K562 (cell line): ENCODE results near the gene ZNF516. TPM values are rescaled to one million over a fixed set of nuclear protein-coding genes. Genes with fewer than 3 reads are reported as not detected.

Experiments used
- ATAC-seq: fragments of 200-7000 bp; cut with Tn5 transposase; 3 replicates; pipeline ENCODE4 v1.9.1; 2020; ENCODE audit warnings: moderate library complexity
- BruUV-seq: library from RNA; stranded (reverse); fragments of 400-500 nt; replicated peaks from 2 replicates; lab custom pipeline; 2021; lab: Mats Ljungman, UMichigan
- CTCF ChIA-PET: fragments of 300-600 bp; formaldehyde crosslinking; extraction: SDS; loops from one replicate; lab custom pipeline; 2021; ENCODE audit warnings: low intra/inter-chr PET ratio; lab: Yijun Ruan, JAX
- POLR2A ChIA-PET: fragments of 300-600, 350-650 bp; sonication (Branson Sonifier 250); formaldehyde crosslinking; extraction: SDS; loops from one replicate; lab custom pipeline; 2021; ENCODE audit warnings: antibody characterized with exemption, inconsistent platforms; lab: Yijun Ruan, JAX
- DNase-seq, 4 experiments: peaks; one replicate each; pipeline versions ENCODE4 v3.0.0 to v3.0.0-alpha.2; 2011 to 2018; ENCODE audit warnings: low spot score in 3 of 4, mixed read lengths in 3 of 4; ENCODE audit errors: extremely low read depth in 1 of 4
- FAIRE-seq: peaks from 2 replicates; lab custom pipeline; 2011; peaks lifted over from hg19 to GRCh38; lab: Jason Lieb, UNC
- H2AFZ ChIP-seq: 2 replicates; pipeline ENCODE4 v1.6.0; 2011; ENCODE audit warnings: low read depth, low read length, control low read depth, inconsistent platforms
- H3K27ac ChIP-seq: fragments of 200-600 bp; 3 replicates; pipeline ENCODE4 v1.8.0; 2011; ENCODE audit warnings: low read depth, mild to moderate bottlenecking, control low read depth, inconsistent platforms, low read length, moderate library complexity, mixed read lengths; ENCODE audit errors: extremely low read depth
- H3K27me3 ChIP-seq, 2 experiments: fragments of 300-600 bp in 1 of 2; 2 replicates in 1 of 2; 3 replicates in 1 of 2; pipeline versions ENCODE4 v1.6.0 to v1.8.0; 2011; ENCODE audit warnings: inconsistent platforms in 2 of 2, low read length in 2 of 2, mild to moderate bottlenecking in 1 of 2, mixed read lengths in 1 of 2, moderate library complexity in 1 of 2; ENCODE audit not compliant: control insufficient read depth in 2 of 2, insufficient read depth in 2 of 2
- H3K36me3 ChIP-seq: fragments of 300-600 bp; 3 replicates; pipeline ENCODE4 v1.8.0; 2011; ENCODE audit warnings: mild to moderate bottlenecking, low read length, inconsistent platforms; ENCODE audit not compliant: control insufficient read depth, insufficient read depth
- H3K4me1 ChIP-seq, 2 experiments: fragments of 200-600 bp in 1 of 2; replicated peaks in 1 of 2; 2 replicates in 1 of 2; 3 replicates in 1 of 2; pipeline versions ENCODE4 v1.5.1 to v1.8.0; 2011; ENCODE audit warnings: inconsistent platforms in 2 of 2, low read length in 2 of 2, mild to moderate bottlenecking in 1 of 2, mixed read lengths in 1 of 2, moderate library complexity in 1 of 2; ENCODE audit not compliant: control insufficient read depth in 2 of 2, insufficient read depth in 2 of 2
- H3K4me2 ChIP-seq: 2 replicates; pipeline ENCODE4 v1.6.1; 2011; ENCODE audit warnings: low read length, control low read depth, inconsistent platforms, mixed read lengths; ENCODE audit not compliant: insufficient read depth
- H3K4me3 ChIP-seq: fragments of 200-600 bp; sonication (generic), shearing (Covaris generic); 2 replicates; pipeline ENCODE4 v1.5.1; 2016; ENCODE audit warnings: control low read depth, inconsistent platforms
- H3K79me2 ChIP-seq: fragments of 200-600 bp; 3 replicates; pipeline ENCODE4 v1.8.0; 2011; ENCODE audit warnings: low read length, inconsistent platforms; ENCODE audit not compliant: control insufficient read depth, insufficient read depth
- H3K9ac ChIP-seq, 2 experiments: 2 replicates each; pipeline versions ENCODE4 v1.6.0 to v1.6.1; 2011; ENCODE audit warnings: low read depth in 2 of 2, low read length in 2 of 2, control low read depth in 1 of 2, inconsistent platforms in 1 of 2, mild to moderate bottlenecking in 1 of 2, mixed read lengths in 1 of 2; ENCODE audit not compliant: insufficient read depth in 1 of 2
- H3K9me1 ChIP-seq: one replicate; pipeline ENCODE4 v1.6.0; 2011; ENCODE audit warnings: inconsistent platforms, mild to moderate bottlenecking, low read length, moderate library complexity; ENCODE audit not compliant: control insufficient read depth, insufficient read depth
- H3K9me3 ChIP-seq: replicated peaks from 2 replicates; pipeline ENCODE4 v1.5.1; 2011; ENCODE audit warnings: low read depth, low read length, inconsistent platforms; ENCODE audit not compliant: control insufficient read depth, insufficient read depth
- H4K20me1 ChIP-seq: replicated peaks from 2 replicates; pipeline ENCODE4 v1.6.1; 2011; ENCODE audit warnings: low read length, inconsistent platforms, mixed read lengths; ENCODE audit not compliant: control insufficient read depth, insufficient read depth
- BMI1 ChIP-seq: fragments of 150-350 bp; IDR thresholded peaks from 2 replicates; pipeline ENCODE4 v1.6.1; 2014; ENCODE audit warnings: low read length
- CREB1 ChIP-seq, 2 experiments: sonication (generic) in 1 of 2; formaldehyde crosslinking in 1 of 2; IDR thresholded peaks; 2 replicates each; pipeline versions ENCODE4 v1.6.1 to v1.8.0; 2012 to 2022; ENCODE audit warnings: inconsistent platforms in 1 of 2, mild to moderate bottlenecking in 1 of 2, missing genetic modification reagents in 1 of 2, moderate library complexity in 1 of 2
- EP300 ChIP-seq: IDR thresholded peaks from 2 replicates; pipeline ENCODE4 v1.6.1; 2012; ENCODE audit warnings: low read length, improper control_type of control experiment
- GTF2A2 ChIP-seq: IDR thresholded peaks from 2 replicates; pipeline ENCODE4 v1.6.1; 2016; ENCODE audit warnings: mild to moderate bottlenecking, missing genetic modification characterization, missing compliant biosample characterization
- JUNB ChIP-seq: fragments of 450-650 bp; formaldehyde crosslinking; conservative IDR thresholded peaks from 2 replicates; pipeline ENCODE4 v1.4.0; 2020; ENCODE audit warnings: mild to moderate bottlenecking
- NR2F6 ChIP-seq: fragments of 450-650 bp; formaldehyde crosslinking; IDR thresholded peaks from 2 replicates; pipeline ENCODE4 v1.4.0; 2020; ENCODE audit warnings: mild to moderate bottlenecking
- POLR2H ChIP-seq: IDR thresholded peaks from 2 replicates; pipeline ENCODE4 v1.6.1; 2016; ENCODE audit warnings: missing genetic modification characterization, low read depth, mild to moderate bottlenecking, control low read depth, missing compliant biosample characterization, moderate library complexity
- ZBTB12 ChIP-seq: fragments of 250-450 bp; sonication (Bioruptor Pico); IDR thresholded peaks from 2 replicates; pipeline ENCODE4 v1.4.0; 2020
- ZNF436 ChIP-seq: fragments of 250-450, 450-650 bp; sonication (Bioruptor Pico); formaldehyde crosslinking; IDR thresholded peaks from 2 replicates; pipeline ENCODE4 v1.7.0; 2020; ENCODE audit warnings: mild to moderate bottlenecking
- ZNF586 ChIP-seq: fragments of 450-650 bp; formaldehyde crosslinking; conservative IDR thresholded peaks from 2 replicates; pipeline ENCODE4 v1.4.0; 2020; ENCODE audit warnings: mild to moderate bottlenecking, moderate library complexity
- ZNF592 ChIP-seq: fragments of 450-650 bp; IDR thresholded peaks from 2 replicates; pipeline ENCODE4 v1.6.1; 2017; ENCODE audit warnings: antibody characterized with exemption, mild to moderate bottlenecking
- WGBS: fragments of 100-300 bp; shearing (Covaris generic); methylation state at CpG from one replicate; pipeline ENCODE4 v1.1.6; 2016; ENCODE audit warnings: low coverage, mixed read lengths; ENCODE audit not compliant: insufficient coverage; ENCODE audit errors: missing lambda C conversion rate; 5-methylcytosine and 5-hydroxymethylcytosine counted together
- in situ Hi-C: fragments of 300-500 bp; cut with MboI; formaldehyde crosslinking; loops from 4 replicates; pipeline ENCODE4 v1.15.0; 2018; ENCODE audit warnings: inconsistent platforms, mixed read lengths
- intact Hi-C: fragments of 100-400 bp; cut with micrococcal nuclease; formaldehyde crosslinking; loops from 2 replicates; pipeline ENCODE4 v1.14.2; 2022
- polyA plus RNA-seq, 8 experiments: library from polyadenylated mRNA; depleted of rRNA in 4 of 8; stranded (reverse) in 5 of 8; unstranded in 3 of 8; fragments of >200 nt; fragmentation: Nextera tagmentation in 2 of 8; fragmentation: Illumina TruSeq in 1 of 8; extraction: Ambion mirVana in 2 of 8; extraction: Trizol in 1 of 8; gene quantifications; 2 replicates each; pipeline versions ENCODE4 v1.2.1 to v1.2.3, GENCODE V29; 2011 to 2014; ENCODE audit warnings: inconsistent platforms in 1 of 8, missing spikeins in 1 of 8
- total RNA-seq, 7 experiments: library from RNA; depleted of rRNA in 6 of 7; stranded (reverse); fragments of >200 nt in 6 of 7; fragmentation: Illumina TruSeq in 2 of 7; extraction: Trizol in 2 of 7; gene quantifications; 2 replicates each; pipeline versions ENCODE4 v1.2.1 to v1.2.3, GENCODE V29; 2011 to 2021; ENCODE audit warnings: low replicate concordance in 1 of 7

ZNF516 gene
- total and polyA plus RNA-seq, 9 of the 15 experiments (the other 6 are each of a cell fraction or from before 2014, with no cell fraction given) = 0.04 to 0.20 (median 0.08) TPM; not detected in 3

GRCh38 chr18:76463872-76464271 lies 31.2 kb downstream of the ZNF516 start:
- no peak overlapping the region for H2AFZ ChIP-seq
- intact Hi-C loops (no loop called here), in situ Hi-C loops (no loop called here)
- H3K4me3 ChIP-seq = no peak overlapping the region
- no peak overlapping the region for H3K27ac ChIP-seq
- H3K9me1 ChIP-seq = no peaks in the 10 kb centered on the region
- no peaks in the 10 kb centered on the region; a peak in 1 of 5 replicates for H3K4me1 ChIP-seq
- peaks cover 4 to 53% of the 10 kb centered on the region in 2 experiments; a peak in 4 of 5 replicates for H3K27me3 ChIP-seq
- no peaks in the 10 kb centered on the region for H4K20me1 ChIP-seq
- BruUV-seq = no TSS peak
- H3K36me3 ChIP-seq = no peaks in the 10 kb centered on the region
- WGBS = under 1% methylated on average over 13 of the region's 14 CpGs
- H3K9ac ChIP-seq = no peak overlapping the region
- TF ChIP-seq ZBTB12 = no peak
- no peak for TF ChIP-seq POLR2H (tag)
- TF ChIP-seq JUNB (CRISPR knock-in tag) = no peak
- TF ChIP-seq NR2F6 = no peak
- no peak for TF ChIP-seq GTF2A2 (tag)
- no peak for TF ChIP-seq BMI1
- TF ChIP-seq EP300 = no peak
- no peak for TF ChIP-seq ZNF592
- TF ChIP-seq ZNF436 (CRISPR knock-in tag) = no peak
- no peak for TF ChIP-seq ZNF586
- no peak for TF ChIP-seq CREB1 (IDR thresholded peaks at IDR 0.05)
- no peak for TF ChIP-seq CREB1 (CRISPR knock-in tag; IDR thresholded peaks at IDR 0.05)
- POLR2A ChIA-PET = no interaction called here
- FAIRE-seq = no peak
- no peaks in the 10 kb centered on the region for H3K79me2 ChIP-seq
- ATAC-seq = no peak
- H3K9me3 ChIP-seq = no peaks in the 10 kb centered on the region
- CTCF ChIA-PET = no interaction called here
- no peak overlapping the region for H3K4me2 ChIP-seq
- no peak for DNase-seq
